ENCODE measurements around the gene MPPED1. TPM values are rescaled to one million over a fixed set of nuclear protein-coding genes. Genes with fewer than 3 reads are reported as not detected.

The MPPED1 gene
- polyA plus RNA-seq, 4 donors: 0.51 to 1.1 (median 0.86) TPM

GRCh38 chr22:43442386-43443151 is 30.8 kb downstream of the MPPED1 start:
- DNase-seq (ENCODE audit: low read depth in 4 of 4, low spot score in 3 of 4): no peak

GRCh38 chr22:43443152-43443471 is 31.3 kb downstream of the MPPED1 start:
- no peak for DNase-seq (ENCODE audit: low read depth in 4 of 4, low spot score in 3 of 4)

- no peak for DNase-seq (ENCODE audit: low read depth in 4 of 4, low spot score in 3 of 4)
Observed at GRCh38 chr22:43446037-43446803, 34.4 kb downstream of the MPPED1 start.

DNA sequence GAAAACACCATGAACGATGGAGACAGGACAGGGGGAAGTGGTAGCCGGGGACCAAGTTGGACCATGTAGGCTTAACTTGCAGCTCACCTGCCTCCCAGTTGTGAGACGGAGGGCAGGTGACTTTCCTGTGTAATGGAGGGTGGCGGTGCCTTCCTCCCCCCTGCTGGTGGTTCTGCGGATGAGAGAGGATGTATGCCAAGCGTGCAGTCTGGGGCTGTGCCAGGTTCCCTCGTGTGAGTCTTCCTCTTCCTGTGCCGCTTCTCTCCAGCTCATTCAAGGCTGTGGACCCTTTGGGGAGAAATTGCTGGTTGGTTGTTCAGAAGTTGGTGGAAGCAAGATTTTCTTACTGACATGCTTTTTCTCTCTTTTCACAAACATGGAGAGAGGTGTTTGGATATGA is 35.1 kb downstream of the MPPED1 start:
- DNase-seq (ENCODE audit: low read depth in 4 of 4, low spot score in 3 of 4): no peak

GRCh38 chr22:43447380-43447779 is 35.6 kb downstream of the MPPED1 start:
- DNase-seq (ENCODE audit: low read depth in 4 of 4, low spot score in 3 of 4): no peak

DNA sequence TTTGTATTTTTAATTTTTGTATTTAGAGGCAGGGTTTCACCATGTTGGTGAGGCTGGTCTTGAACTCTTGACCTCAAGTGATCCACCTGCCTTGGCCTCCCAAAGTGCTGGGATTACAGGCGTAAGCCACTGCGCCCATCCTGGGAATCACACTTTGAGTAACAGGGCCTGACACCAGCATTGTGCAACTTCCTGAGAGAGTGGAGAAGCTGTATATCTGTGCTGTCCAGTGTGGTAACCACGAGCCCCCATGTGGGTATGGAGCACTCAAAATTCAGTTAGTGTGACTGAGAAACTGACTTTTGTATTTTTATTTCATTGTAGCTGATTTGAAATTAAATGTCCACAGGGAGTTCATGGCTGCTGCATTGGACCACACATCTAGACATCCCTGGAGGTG is 36.2 kb downstream of the MPPED1 start:
- DNase-seq (ENCODE audit: low read depth in 4 of 4, low spot score in 3 of 4): no peak

- no peak for DNase-seq (ENCODE audit: low read depth in 4 of 4, low spot score in 3 of 4)
Observed at GRCh38 chr22:43449205-43449830, 37.5 kb downstream of the MPPED1 start.

DNA sequence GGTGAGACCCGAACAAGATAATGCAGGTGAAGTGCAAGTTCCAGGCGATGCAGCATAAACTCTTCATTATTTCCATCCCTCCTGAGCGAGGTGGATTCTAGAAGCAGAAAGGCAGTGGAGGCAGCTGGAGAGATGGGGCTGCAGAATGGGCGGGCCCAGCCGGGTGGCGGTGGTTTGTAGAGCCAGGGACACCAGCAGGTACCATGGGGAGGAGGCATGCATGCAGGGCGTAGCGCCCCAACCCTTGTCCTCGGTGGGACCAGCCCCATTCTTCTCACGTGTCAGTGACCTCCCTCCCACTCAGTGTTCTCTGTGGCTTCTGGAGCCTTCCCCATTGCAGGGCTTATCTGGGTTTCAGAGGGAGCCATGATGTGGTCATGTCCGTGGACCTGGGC is 38.0 kb downstream of the MPPED1 start:
- DNase-seq (ENCODE audit: low read depth in 4 of 4, low spot score in 3 of 4): no peak

DNA sequence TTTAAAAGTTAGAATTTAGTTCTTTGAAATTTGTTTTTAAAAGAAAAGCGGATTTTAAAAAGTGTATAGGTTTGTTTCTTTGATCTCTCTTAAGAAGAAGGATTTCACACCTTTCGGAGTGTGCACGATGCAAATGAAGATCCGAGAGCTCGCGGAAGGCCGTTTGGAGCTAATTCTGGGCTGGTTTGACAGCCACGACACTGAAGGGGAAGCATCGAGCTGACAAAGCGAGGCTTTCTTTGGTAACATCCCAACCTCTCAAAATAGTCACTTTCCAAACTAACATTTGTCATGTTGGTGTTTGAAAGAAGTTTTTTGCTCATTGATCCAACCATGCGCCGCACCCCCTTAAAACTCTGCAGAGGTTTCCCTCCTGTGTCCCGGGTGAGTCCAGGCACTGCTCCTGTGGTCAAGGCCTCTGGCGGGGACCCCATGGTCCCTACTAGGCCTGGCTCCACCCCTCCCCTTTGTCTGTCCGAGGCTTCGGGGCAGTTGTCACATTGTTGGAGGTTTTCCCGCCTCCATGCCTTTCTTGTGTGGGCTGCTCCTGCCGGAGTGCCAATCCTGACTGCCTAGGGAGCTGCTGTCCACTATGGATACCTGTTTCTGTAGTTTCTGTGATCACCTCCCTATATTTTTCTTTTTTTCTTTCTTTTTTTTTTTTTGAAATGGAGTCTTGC is 39.7 kb downstream of the MPPED1 start:
- no peak for DNase-seq (ENCODE audit: low read depth in 4 of 4, low spot score in 3 of 4)

DNA sequence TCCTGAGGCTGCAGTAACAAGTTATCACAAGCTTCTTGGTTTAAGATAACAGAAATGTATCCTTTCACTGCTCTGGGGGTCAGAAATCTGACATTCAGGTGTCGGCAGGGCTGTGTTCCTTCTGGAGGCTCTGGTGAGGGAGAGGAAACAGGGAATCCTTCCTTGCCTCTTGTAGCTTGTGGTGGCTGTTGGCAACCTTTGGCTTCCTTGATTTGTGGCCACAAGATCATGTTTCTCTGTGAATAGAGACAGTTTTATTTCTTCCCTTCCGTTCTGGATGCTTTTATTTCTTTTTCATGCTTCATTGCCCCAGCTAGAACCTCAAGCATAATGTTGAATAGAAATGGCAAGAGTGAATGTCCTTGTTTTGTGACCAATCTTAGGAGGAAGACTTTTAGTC is 44.0 kb downstream of the MPPED1 start:
- DNase-seq (ENCODE audit: low read depth in 4 of 4, low spot score in 3 of 4): peak in 2 of 4 donors; percentile 19 to 29

- DNase-seq (ENCODE audit: low read depth in 4 of 4, low spot score in 3 of 4): no peak
Observed at GRCh38 chr22:43457002-43457401, 45.2 kb downstream of the MPPED1 start.

GRCh38 chr22:43462701-43463100 is 50.9 kb downstream of the MPPED1 start:
- DNase-seq (ENCODE audit: low read depth in 4 of 4, low spot score in 3 of 4): no peak

DNA sequence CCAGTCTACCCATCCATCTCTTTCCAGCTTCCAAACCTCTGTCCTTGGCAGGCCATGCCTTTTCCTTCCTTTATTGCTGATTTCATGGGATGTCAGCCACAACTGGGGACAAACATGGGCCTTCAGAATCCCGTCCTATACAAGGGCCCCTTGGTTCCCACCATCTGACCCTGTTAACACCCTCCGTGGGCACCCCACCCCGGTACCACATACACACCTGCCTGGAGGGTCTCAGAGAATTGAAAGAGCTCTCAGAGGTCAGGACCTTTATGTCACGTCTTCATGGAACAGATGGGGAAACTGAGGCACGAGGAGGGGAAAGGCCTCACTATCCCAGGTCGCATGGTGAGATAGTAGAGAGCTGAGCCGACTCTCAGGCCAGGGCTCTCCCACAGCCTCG is 53.0 kb downstream of the MPPED1 start:
- no peak for DNase-seq (ENCODE audit: low read depth in 4 of 4, low spot score in 3 of 4)

GRCh38 chr22:43465291-43466015 is 53.6 kb downstream of the MPPED1 start:
- no peak for DNase-seq (ENCODE audit: low read depth in 4 of 4, low spot score in 3 of 4)

- DNase-seq (ENCODE audit: low read depth in 4 of 4, low spot score in 3 of 4): no peak
Observed at GRCh38 chr22:43466710-43467109, 54.9 kb downstream of the MPPED1 start.

- DNase-seq (ENCODE audit: low read depth in 4 of 4, low spot score in 3 of 4): peak in 2 of 4 donors; percentile 23 to 55
Observed at GRCh38 chr22:43467216-43467940, 55.6 kb downstream of the MPPED1 start.

DNA sequence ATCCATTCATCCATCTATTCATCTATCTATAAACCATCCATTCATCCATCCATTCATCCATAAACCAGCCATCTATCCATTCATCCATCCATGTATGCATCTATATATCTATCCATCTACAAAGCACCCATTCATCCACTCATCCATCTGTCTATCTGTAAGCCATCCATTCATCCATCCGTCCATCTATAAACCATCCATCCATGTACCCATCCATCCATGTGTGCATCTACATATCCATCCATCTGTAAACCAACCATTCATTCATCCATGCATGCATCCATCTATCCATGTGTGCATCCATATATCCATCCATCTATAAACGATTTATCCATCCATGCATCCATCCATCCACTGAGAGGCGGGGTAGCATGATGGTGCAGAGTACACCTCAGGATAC is 58.4 kb downstream of the MPPED1 start:
- DNase-seq (ENCODE audit: low read depth in 4 of 4, low spot score in 3 of 4): no peak

DNA sequence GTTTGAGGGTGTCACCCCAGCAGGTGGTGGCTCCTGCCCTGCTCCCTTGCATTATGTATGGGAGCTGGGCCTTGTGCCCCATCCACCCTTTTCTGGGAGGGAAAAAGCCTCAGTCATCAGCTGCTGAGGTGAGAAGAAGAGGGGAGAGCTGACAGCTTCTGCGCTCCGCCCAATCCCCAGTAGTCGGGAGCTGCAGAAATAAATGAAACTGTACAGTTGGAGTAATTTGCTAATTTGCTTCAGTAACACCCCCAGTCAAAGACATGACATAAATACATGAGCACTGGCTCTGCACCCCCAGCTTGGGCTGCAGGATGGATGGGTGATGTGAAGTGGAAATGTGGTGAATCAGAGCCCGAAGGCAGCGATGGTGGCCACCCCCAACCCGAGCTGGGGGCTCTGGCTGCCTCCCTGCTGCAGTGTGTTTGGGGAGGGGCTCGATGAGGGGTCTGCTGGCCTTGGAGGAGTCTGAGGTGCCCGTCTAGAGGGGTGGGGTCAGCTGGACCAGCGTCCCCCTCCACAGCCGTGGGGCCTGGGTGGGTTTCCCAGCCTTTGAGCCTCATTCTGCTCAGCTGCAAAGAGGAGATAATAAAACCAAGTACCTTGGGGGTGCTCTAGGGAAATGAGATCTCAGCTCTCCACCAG is 59.2 kb downstream of the MPPED1 start:
- DNase-seq (ENCODE audit: low read depth in 4 of 4, low spot score in 3 of 4): no peak

- no peak for DNase-seq (ENCODE audit: low read depth in 4 of 4, low spot score in 3 of 4)
Observed at GRCh38 chr22:43471606-43472135, 59.9 kb downstream of the MPPED1 start.
